Activated CD8-positive, alpha-beta memory T cell treated with anti-CD3 and anti-CD28 coated beads, Interleukin-2, amount 50 U/mL, for 4 hours (primary cell): ENCODE data around the gene ITPKB.

ENCODE experiments used
- DNase-seq: peaks from one replicate; pipeline ENCODE4 v3.0.0-alpha.2; 2020

The ITPKB gene

GRCh38 chr1:226702957-226703831, 35.9 kb downstream of the ITPKB start:
- DNase-seq: peak; percentile 85

- no peak for DNase-seq
Observed at GRCh38 chr1:226702318-226702956, 36.6 kb downstream of the ITPKB start.

- DNase-seq: no peak
Observed at GRCh38 chr1:226700861-226701260, 38.2 kb downstream of the ITPKB start.

GRCh38 chr1:226699166-226699565, 39.9 kb downstream of the ITPKB start:
- DNase-seq: no peak

GRCh38 chr1:226698659-226699058, 40.4 kb downstream of the ITPKB start:
- no peak for DNase-seq

GRCh38 chr1:226697929-226698544, 41.0 kb downstream of the ITPKB start:
- no peak for DNase-seq

GRCh38 chr1:226697151-226697928, 41.7 kb downstream of the ITPKB start:
- DNase-seq: no peak

- DNase-seq: no peak
Observed at GRCh38 chr1:226696547-226696946, 42.5 kb downstream of the ITPKB start.

- DNase-seq: no peak
Observed at GRCh38 chr1:226695335-226695900, 43.7 kb downstream of the ITPKB start.

GRCh38 chr1:226692823-226693222, 46.3 kb downstream of the ITPKB start:
- DNase-seq: no peak

- DNase-seq: no peak
Observed at GRCh38 chr1:226692051-226692792, 46.9 kb downstream of the ITPKB start.

GRCh38 chr1:226691247-226691646, 47.8 kb downstream of the ITPKB start:
- peak; percentile 72 for DNase-seq

GRCh38 chr1:226690460-226690982, 48.6 kb downstream of the ITPKB start:
- no peak for DNase-seq

GRCh38 chr1:226688808-226689207, 50.3 kb downstream of the ITPKB start:
- DNase-seq: no peak

GRCh38 chr1:226688056-226688748, 50.9 kb downstream of the ITPKB start:
- DNase-seq: no peak

- DNase-seq: peak; percentile 49
Observed at GRCh38 chr1:226687426-226687825, 51.7 kb downstream of the ITPKB start.

- DNase-seq: no peak
Observed at GRCh38 chr1:226686440-226687425, 52.3 kb downstream of the ITPKB start.

- DNase-seq: no peak
Observed at GRCh38 chr1:226685196-226685820, 53.8 kb downstream of the ITPKB start.

GRCh38 chr1:226684026-226684425, 55.1 kb downstream of the ITPKB start:
- DNase-seq: no peak
